SHP77 treated with DMSO at 0.1 percent for 48 hours (cell line): ENCODE results near the gene RAB9A.
"Not testable (repeated sequence)": the region's sequence is repeated elsewhere in the genome, so short reads cannot be mapped to it uniquely, and the experiment has no call there.

ENCODE experiments used
- DNase-seq: peaks from one replicate; lab custom pipeline; 2025; lab: John Stamatoyannopoulos, UW

Gene RAB9A

DNA sequence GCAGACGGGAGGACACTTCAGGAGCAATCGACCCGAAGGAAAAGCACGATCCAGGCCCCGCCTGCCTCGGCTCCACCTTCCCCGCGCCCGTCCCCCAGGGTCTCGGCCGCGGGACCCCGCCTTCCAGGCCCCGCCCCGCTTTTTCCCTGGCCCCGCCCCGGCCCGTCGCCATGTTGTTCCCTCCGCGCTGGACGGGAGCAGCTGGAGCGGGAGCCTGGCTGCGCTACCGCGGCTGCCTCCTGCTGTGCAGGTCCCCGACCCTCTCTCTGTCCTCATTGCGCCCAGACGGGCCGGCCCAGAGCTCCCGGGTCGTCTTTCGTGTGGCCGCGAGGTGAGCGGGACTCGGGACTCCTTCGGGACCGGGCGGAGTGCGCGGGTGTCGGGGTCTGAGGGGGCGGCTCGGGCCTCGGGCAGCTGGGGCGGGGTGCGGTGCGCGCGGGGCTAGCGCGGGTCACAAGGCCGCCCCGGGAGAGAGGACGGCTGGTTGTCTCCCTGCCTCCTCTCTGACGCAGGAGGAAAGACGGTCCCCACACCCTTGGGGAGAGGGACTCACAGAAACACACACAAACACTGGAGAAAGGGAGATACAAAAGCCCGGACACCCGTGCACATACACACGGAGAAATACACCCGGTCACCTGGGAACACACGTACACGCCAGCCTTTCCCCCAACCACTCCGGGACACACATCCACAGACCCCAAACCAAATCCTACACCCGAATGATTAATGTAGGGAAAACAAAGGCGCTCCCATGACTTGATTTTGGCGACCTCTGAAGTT is at the start of gene RAB9A:
Gene RAB9A (plus strand): TSS at position 171 of the 783 bp plus-strand sequence. CDS start 19,619 bp downstream, outside the sequence.
- peak; percentile 39 for DNase-seq

- DNase-seq: not testable (repeated sequence)
Measured at GRCh38 chrX:13641684-13642083, 47.2 kb upstream of the RAB9A start.

- DNase-seq: no peak
Measured at GRCh38 chrX:13645464-13646153, 43.3 kb upstream of the RAB9A start.

- peak; percentile 12 for DNase-seq
Measured at GRCh38 chrX:13646154-13646549, 42.8 kb upstream of the RAB9A start.

- peak; percentile 44 for DNase-seq
Measured at GRCh38 chrX:13647709-13648212, 41.2 kb upstream of the RAB9A start.

DNA sequence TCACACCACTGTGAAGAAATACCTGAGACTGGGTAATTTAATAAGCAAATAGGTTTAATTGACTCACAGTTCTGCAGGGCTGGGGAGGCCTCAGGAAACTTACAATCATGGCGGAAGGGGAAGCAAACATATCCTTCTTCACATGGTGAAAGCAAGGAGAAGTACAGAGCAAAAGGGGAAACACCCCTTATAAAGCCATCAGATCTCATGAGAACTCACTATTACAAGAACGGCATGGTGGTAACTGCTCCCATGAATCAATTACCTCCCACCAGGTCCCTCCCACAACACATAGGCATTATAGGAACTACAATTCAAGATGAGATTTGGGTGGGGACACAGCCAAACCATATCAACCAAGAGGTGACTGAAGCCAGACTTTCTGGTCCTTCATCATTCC is 40.6 kb upstream of the RAB9A start:
- not testable (repeated sequence) for DNase-seq

DNA sequence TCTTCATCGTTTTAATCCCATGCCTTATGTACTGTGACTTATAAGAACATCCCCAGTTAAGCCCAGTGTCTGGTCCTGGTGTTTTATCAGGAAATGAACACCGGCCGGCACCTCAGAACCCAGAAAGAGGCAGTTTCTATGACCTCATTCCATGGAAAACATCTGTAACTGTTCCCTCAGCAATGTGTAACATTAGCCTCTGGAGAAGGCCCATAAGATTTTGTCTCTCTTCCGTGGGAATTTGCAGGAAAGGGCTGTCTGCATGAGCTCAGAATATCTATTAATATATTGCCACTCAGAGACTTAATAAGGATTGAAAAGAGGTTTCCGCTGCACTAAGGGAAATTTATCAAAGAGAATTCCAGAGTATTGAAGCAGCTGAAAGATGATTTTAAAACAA is 39.1 kb upstream of the RAB9A start:
- no peak for DNase-seq

GRCh38 chrX:13650318-13650717 is 38.6 kb upstream of the RAB9A start:
- no peak for DNase-seq

GRCh38 chrX:13651150-13651549 is 37.8 kb upstream of the RAB9A start:
- DNase-seq: no peak

- DNase-seq: no peak
Measured at GRCh38 chrX:13652287-13652793, 36.6 kb upstream of the RAB9A start.

DNA sequence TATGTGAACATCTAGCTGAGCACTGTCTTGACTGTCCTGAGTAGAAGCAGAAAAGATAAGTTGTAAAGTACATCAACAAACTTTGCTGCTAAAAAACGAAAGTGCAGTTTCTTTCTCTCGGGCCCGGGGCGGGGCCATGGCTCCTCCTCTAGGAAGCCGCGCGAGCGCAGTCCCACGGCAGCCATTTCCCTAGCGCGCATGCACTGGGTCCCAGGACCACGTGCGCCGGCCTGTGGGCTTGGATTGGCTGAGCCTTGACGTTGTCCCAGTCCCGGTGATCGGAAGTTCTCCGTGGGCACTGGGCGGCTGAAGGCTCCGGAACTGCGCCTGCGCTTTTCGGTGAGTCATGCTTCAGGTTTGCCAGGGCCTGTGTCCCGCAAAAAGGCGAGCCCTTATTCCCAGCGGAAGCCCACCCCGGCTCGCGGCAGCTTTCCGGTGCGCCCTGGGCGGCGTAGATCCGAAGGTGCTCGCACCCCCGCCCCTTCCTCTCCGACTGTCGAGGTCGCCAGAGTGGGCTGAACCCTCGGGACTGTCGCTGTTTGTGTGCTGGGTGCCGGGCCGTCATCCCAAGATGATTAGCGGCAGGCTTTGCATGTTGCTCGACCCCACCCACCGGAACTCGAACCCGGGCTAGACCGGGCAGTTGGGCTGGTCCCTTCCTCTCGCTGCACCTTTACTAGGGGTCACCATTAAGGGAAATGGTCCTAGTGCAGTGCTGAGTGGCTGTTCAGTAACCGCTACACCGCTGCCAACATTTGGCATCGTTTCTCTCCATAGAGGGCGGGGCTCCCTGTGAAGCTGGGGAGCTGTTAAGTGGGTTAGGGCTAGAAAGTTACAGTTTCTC is 35.9 kb upstream of the RAB9A start, which contains the start of gene TCEANC:
Gene TCEANC (plus strand): TSS at position 292 of the 844 bp plus-strand sequence. CDS start 9,368 bp downstream, outside the sequence.
- peak; percentile 65 for DNase-seq

- DNase-seq: no peak
Measured at GRCh38 chrX:13654116-13654515, 34.8 kb upstream of the RAB9A start.

- no peak for DNase-seq
Measured at GRCh38 chrX:13655674-13656073, 33.3 kb upstream of the RAB9A start.

- DNase-seq: peak; percentile 2
Measured at GRCh38 chrX:13658602-13659001, 30.3 kb upstream of the RAB9A start.

DNA sequence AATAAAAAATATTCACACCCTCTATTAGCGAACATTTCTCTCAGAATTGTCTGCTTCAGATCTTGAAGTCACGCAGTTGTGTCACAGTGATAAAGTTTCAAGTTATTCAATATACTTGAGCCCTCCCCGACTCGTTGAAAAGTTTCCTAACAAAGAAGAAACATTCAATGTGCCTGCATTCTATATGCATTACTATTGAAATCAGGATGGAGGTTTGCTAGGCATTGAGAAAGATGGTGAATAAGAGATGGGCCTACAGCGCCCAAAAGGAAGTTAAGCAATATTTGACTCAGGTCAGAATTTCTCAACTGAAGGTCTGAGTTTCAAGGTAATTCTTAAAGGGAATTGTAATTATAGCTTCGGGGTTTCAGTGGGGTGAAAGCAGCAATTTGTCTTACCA is 29.9 kb upstream of the RAB9A start:
- no peak for DNase-seq

- no peak for DNase-seq
Measured at GRCh38 chrX:13661735-13662288, 27.1 kb upstream of the RAB9A start.

- no peak for DNase-seq
Measured at GRCh38 chrX:13662355-13662791, 26.6 kb upstream of the RAB9A start.

DNA sequence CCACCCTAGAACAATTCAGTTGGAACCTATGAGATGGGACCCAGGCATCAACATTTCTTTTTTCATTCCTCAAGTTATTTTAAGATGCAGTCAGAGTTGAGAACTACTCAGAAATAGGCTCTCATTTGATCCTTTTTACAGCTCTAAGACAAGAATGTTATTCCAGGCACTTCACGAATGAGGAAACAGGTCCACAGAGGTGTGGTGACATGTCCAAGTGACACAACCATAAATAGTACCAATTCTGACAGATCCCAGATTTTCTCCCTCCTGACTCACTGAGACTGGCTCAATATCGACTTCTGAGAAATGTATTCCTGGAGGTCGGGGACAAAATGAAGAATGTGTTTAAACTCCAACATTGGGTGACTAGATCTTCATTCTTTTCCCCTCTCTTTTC is 24.9 kb upstream of the RAB9A start:
- DNase-seq: no peak

DNA sequence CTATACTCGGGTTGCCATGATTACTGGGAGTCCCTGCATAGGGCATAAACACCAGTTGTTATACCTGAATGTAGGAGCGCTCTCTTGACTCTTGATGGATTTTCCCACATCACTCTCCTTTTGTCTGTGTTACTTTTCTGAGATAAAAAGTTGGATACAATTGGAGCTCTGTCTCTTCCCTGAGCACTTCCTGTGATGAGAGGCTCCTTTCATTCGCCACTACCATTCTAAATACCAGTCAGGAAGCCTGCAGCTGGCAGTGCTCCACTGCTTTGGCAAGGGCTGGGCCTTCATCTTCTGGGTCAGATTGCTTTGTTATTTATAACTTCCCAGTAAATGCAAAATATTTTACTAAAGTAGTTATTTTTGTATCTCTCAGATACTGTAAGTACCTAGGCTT is 22.1 kb upstream of the RAB9A start:
- DNase-seq: no peak

GRCh38 chrX:13667919-13668318 is 21.0 kb upstream of the RAB9A start:
- DNase-seq: no peak

DNA sequence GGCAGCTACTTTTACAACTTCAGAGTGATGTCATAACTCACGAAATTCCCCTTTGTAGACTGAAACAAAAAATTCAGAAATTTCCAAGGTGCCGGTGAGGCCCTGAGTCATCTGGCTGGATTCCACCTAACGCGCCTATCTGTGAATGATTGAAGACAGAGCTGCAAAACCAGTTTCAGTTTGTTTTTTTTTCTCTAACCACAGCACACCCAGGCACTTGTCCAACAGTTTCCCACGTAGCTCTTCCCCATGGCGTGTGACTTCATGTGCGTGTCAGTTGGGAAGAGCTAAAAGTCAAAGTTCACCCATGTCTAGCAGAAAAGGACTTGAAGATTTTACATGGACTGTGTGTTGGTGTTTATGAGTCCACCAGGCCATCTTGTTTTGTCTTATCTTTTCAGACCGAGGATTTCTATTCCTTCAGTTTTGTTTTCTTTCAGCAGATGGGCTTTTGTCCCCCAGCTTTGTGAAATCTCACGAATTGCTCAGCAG is 19.6 kb upstream of the RAB9A start:
- DNase-seq: no peak
